IPS-20b (cell line): ENCODE results near the gene PPP1R17.

ENCODE experiments used
- H3K27ac ChIP-seq: one replicate; pipeline ENCODE4 v1.5.1; 2013; ENCODE audit warnings: low read length
- H3K27me3 ChIP-seq: 2 replicates; pipeline ENCODE4 v1.6.1; 2013; ENCODE audit warnings: mild to moderate bottlenecking, low read length, inconsistent platforms; ENCODE audit not compliant: insufficient read depth
- H3K36me3 ChIP-seq: 2 replicates; pipeline ENCODE4 v1.6.1; 2013; ENCODE audit warnings: low read depth, mild to moderate bottlenecking, inconsistent platforms, low read length, moderate library complexity; ENCODE audit not compliant: insufficient read depth
- H3K4me1 ChIP-seq: 2 replicates; pipeline ENCODE4 v1.6.1; 2013; ENCODE audit warnings: mild to moderate bottlenecking, control low read depth, inconsistent platforms, low read length, moderate library complexity; ENCODE audit not compliant: insufficient read depth
- H3K4me3 ChIP-seq: 2 replicates; pipeline ENCODE4 v1.5.1; 2013; ENCODE audit warnings: mild to moderate bottlenecking, low read length, inconsistent platforms
- H3K9ac ChIP-seq: 2 replicates; pipeline ENCODE4 v1.6.1; 2013; ENCODE audit warnings: low read depth, mild to moderate bottlenecking, inconsistent platforms, low read length, moderate library complexity
- H3K9me3 ChIP-seq: 2 replicates; pipeline ENCODE4 v1.6.1; 2013; ENCODE audit warnings: mild to moderate bottlenecking, low read depth, low read length, inconsistent platforms; ENCODE audit not compliant: insufficient read depth

PPP1R17 gene

GRCh38 chr7:31665546-31665945 is 21.5 kb upstream of the PPP1R17 start:
- Histone ChIP-seq H3K27ac (no peak overlapping the region), H3K27me3 (no peaks in the 10 kb centered on the region), H3K36me3 (no peaks in the 10 kb centered on the region), H3K4me1 (peaks cover 7% of the 10 kb centered on the region; the same call in 1 of the 2 replicates), H3K9ac (no peak overlapping the region), H3K4me3 (no peak overlapping the region), H3K9me3 (no peaks in the 10 kb centered on the region)

GRCh38 chr7:31669461-31669860 is 17.6 kb upstream of the PPP1R17 start:
- H3K4me3 ChIP-seq = no peak overlapping the region
- H3K4me1 ChIP-seq = peaks cover 4% of the 10 kb centered on the region; the same call in 1 of the 2 replicates
- H3K9me3 ChIP-seq = no peaks in the 10 kb centered on the region; the same call in 1 of the 2 replicates
- no peaks in the 10 kb centered on the region for H3K36me3 ChIP-seq
- H3K27me3 ChIP-seq = no peaks in the 10 kb centered on the region
- no peak overlapping the region for H3K9ac ChIP-seq
- H3K27ac ChIP-seq = no peak overlapping the region

GRCh38 chr7:31679574-31680305 is 7.3 kb upstream of the PPP1R17 start:
- H3K4me3 ChIP-seq = no peak overlapping the region
- no peaks in the 10 kb centered on the region for H3K27me3 ChIP-seq
- no peaks in the 10 kb centered on the region for H3K36me3 ChIP-seq
- no peaks in the 10 kb centered on the region for H3K9me3 ChIP-seq
- no peak overlapping the region for H3K27ac ChIP-seq
- no peak overlapping the region for H3K9ac ChIP-seq
- no peaks in the 10 kb centered on the region for H3K4me1 ChIP-seq

GRCh38 chr7:31683445-31684225 is 3.4 kb upstream of the PPP1R17 start:
- H3K27ac ChIP-seq = no peak overlapping the region
- no peaks in the 10 kb centered on the region for H3K36me3 ChIP-seq
- no peaks in the 10 kb centered on the region for H3K9me3 ChIP-seq
- peaks cover 16% of the 10 kb centered on the region; the same call in 1 of the 2 replicates for H3K4me1 ChIP-seq
- no peak overlapping the region for H3K4me3 ChIP-seq
- H3K27me3 ChIP-seq = peaks cover 4% of the 10 kb centered on the region; the same call in 1 of the 2 replicates
- no peak overlapping the region for H3K9ac ChIP-seq

GRCh38 chr7:31688372-31688771 is 1.4 kb downstream of the PPP1R17 start:
- H3K9me3 ChIP-seq = no peaks in the 10 kb centered on the region
- peak overlapping the region; percentile 28; the same call in 1 of the 2 replicates for H3K4me3 ChIP-seq
- no peaks in the 10 kb centered on the region for H3K36me3 ChIP-seq
- H3K27me3 ChIP-seq = peaks cover 4% of the 10 kb centered on the region; the same call in 1 of the 2 replicates
- H3K4me1 ChIP-seq = peaks cover 38% of the 10 kb centered on the region
- H3K9ac ChIP-seq = peak overlapping the region; percentile 12; the same call in 1 of the 2 replicates
- H3K27ac ChIP-seq = no peak overlapping the region

- no peaks in the 10 kb centered on the region for H3K9me3 ChIP-seq
- H3K36me3 ChIP-seq = no peaks in the 10 kb centered on the region
- H3K4me3 ChIP-seq = no peak overlapping the region; the same call in 1 of the 2 replicates
- H3K27ac ChIP-seq = no peak overlapping the region
- H3K9ac ChIP-seq = peak overlapping the region; percentile 12; the same call in 1 of the 2 replicates
- H3K27me3 ChIP-seq = peaks cover 4% of the 10 kb centered on the region; the same call in 1 of the 2 replicates
- peaks cover 38% of the 10 kb centered on the region for H3K4me1 ChIP-seq
These were observed 2.0 kb downstream of the PPP1R17 start for GRCh38 chr7:31688996-31689395.

- Histone ChIP-seq H3K27ac (no peak overlapping the region), H3K27me3 (peaks cover 4% of the 10 kb centered on the region; the same call in 1 of the 2 replicates), H3K4me1 (peaks cover 38% of the 10 kb centered on the region), H3K9me3 (no peaks in the 10 kb centered on the region), H3K4me3 (no peak overlapping the region), H3K9ac (no peak overlapping the region), H3K36me3 (no peaks in the 10 kb centered on the region)
These were observed 3.9 kb downstream of the PPP1R17 start for GRCh38 chr7:31690935-31691334.

GRCh38 chr7:31692451-31692850 is 5.4 kb downstream of the PPP1R17 start:
- peaks cover 3% of the 10 kb centered on the region; the same call in 1 of the 2 replicates for H3K27me3 ChIP-seq
- peaks cover 34% of the 10 kb centered on the region for H3K4me1 ChIP-seq
- H3K27ac ChIP-seq = no peak overlapping the region
- H3K36me3 ChIP-seq = no peaks in the 10 kb centered on the region
- no peak overlapping the region for H3K4me3 ChIP-seq
- H3K9ac ChIP-seq = no peak overlapping the region
- H3K9me3 ChIP-seq = no peaks in the 10 kb centered on the region

- Histone ChIP-seq H3K27me3 (no peaks in the 10 kb centered on the region), H3K9me3 (no peaks in the 10 kb centered on the region), H3K4me1 (peaks cover 30% of the 10 kb centered on the region), H3K36me3 (no peaks in the 10 kb centered on the region), H3K27ac (no peak overlapping the region), H3K4me3 (no peak overlapping the region), H3K9ac (no peak overlapping the region)
These were observed 5.9 kb downstream of the PPP1R17 start for GRCh38 chr7:31692871-31693270.

GRCh38 chr7:31695859-31696614 is 9.0 kb downstream of the PPP1R17 start:
- Histone ChIP-seq H3K36me3 (no peaks in the 10 kb centered on the region), H3K4me1 (0 out of 2 replicates have a peak, but pooled peaks cover under 1% of the 10 kb centered on the region), H3K4me3 (no peak overlapping the region), H3K9ac (no peak overlapping the region), H3K27ac (no peak overlapping the region), H3K27me3 (no peaks in the 10 kb centered on the region), H3K9me3 (no peaks in the 10 kb centered on the region)

GRCh38 chr7:31699050-31699449 is 12.0 kb downstream of the PPP1R17 start:
- no peak overlapping the region for H3K27ac ChIP-seq
- H3K9me3 ChIP-seq = no peaks in the 10 kb centered on the region
- no peak overlapping the region for H3K4me3 ChIP-seq
- no peak overlapping the region for H3K9ac ChIP-seq
- H3K4me1 ChIP-seq = no peaks in the 10 kb centered on the region
- no peaks in the 10 kb centered on the region for H3K36me3 ChIP-seq
- H3K27me3 ChIP-seq = no peaks in the 10 kb centered on the region
